ENCODE results near the gene MLXIP. TPM values are rescaled to one million over a fixed set of nuclear protein-coding genes. Genes with fewer than 3 reads are reported as not detected.

MLXIP gene
- total and polyA plus RNA-seq, 2 experiments from 2014 or later: 16.2 to 23.0 TPM

DNA sequence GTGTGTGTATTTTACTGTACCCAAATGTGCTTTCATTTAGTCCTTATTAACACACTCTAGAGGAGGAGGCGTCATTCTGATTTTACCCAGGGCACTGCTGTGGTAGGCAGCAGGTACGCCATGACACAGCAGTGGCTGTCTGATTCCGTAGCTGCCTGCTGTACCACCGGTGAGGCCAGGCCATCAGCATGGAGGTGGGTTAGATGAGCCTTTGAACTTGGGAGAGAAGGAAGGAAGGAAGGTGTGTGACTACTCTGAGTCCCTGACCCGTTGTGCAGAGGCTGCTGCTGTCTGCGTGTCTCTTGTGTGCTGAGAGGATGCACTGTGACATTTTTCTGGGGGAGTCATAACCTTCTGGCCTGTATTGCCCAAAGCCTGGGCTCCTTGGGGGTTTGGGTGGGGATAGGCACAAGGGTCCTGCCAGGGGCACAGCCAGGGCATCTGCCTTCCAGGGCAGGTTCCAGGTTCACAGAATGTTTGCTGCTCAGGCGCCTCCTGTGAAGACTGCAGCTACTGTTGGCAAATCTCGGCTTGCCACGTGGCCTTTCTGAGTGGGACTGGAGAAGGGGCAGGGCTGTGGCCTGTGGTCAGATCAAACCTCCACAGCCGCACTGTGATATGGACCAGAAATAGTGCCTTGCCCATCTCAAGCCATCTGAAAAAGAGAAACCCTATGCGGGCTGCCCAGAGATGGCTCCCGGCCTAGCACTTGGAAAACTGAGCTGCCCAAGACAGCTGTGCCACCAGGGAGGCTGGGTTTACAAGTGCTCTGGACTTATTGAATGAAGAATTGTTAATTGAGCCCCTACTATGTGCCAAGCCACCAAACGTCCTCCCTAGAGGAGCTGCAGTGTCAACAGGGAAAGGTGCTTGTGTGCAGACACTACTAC, 47.1 kb downstream of the MLXIP start:
- Histone ChIP-seq H3K9me2 (ENCODE audit: insufficient read depth) (no peaks in the 10 kb centered on the region), H3K4me3 (no peak overlapping the region), H3K79me2 (replicated peaks; ENCODE audit: insufficient read depth) (peaks cover 19% of the 10 kb centered on the region; the same call in 1 of the 2 replicates), H3K36me3 (ENCODE audit: insufficient read depth) (no peaks in the 10 kb centered on the region), H3K4me2 (no peak overlapping the region), H3K4me1 (ENCODE audit: insufficient read depth) (no peaks in the 10 kb centered on the region; the same call in 1 of the 2 replicates), H4K20me1 (replicated peaks; ENCODE audit: insufficient read depth) (no peaks in the 10 kb centered on the region; the same call in 1 of the 2 replicates), H3F3A (replicated peaks; ENCODE audit: low read depth) (peaks cover 4% of the 10 kb centered on the region; the same call in 1 of the 2 replicates), H3K27ac (ENCODE audit: low read depth) (no peak overlapping the region), H3K27me3 (ENCODE audit: insufficient read depth) (no peaks in the 10 kb centered on the region), H2AFZ (no peak overlapping the region)
- Mint-ChIP-seq H3K27me3 (ENCODE audit: insufficient read depth, low read depth, poor library complexity) (peaks cover 16% of the 10 kb centered on the region), H3K27ac (peak overlapping the region; percentile 62), H3K4me3 (no peak overlapping the region; the same call in 2 of the 3 replicates), H3K4me1 (peaks cover 23% of the 10 kb centered on the region), H3K36me3 (ENCODE audit: low read depth) (peaks cover 13% of the 10 kb centered on the region; the same call in 1 of the 3 replicates), H3K9me3 (no peaks in the 10 kb centered on the region)
- no peak for DNase-seq (ENCODE audit: low spot score)
- no peak for ATAC-seq
- no peak for TF ChIP-seq EZH2 (IDR thresholded peaks at IDR 0.05; ENCODE audit: low read depth, unreplicated experiment)
- TF ChIP-seq STAT1 (IDR thresholded peaks at IDR 0.05; ENCODE audit: unreplicated experiment): no peak
- TF ChIP-seq, protein P1, sequence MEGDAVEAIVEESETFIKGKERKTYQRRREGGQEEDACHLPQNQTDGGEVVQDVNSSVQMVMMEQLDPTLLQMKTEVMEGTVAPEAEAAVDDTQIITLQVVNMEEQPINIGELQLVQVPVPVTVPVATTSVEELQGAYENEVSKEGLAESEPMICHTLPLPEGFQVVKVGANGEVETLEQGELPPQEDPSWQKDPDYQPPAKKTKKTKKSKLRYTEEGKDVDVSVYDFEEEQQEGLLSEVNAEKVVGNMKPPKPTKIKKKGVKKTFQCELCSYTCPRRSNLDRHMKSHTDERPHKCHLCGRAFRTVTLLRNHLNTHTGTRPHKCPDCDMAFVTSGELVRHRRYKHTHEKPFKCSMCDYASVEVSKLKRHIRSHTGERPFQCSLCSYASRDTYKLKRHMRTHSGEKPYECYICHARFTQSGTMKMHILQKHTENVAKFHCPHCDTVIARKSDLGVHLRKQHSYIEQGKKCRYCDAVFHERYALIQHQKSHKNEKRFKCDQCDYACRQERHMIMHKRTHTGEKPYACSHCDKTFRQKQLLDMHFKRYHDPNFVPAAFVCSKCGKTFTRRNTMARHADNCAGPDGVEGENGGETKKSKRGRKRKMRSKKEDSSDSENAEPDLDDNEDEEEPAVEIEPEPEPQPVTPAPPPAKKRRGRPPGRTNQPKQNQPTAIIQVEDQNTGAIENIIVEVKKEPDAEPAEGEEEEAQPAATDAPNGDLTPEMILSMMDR (conservative IDR thresholded peaks at IDR 0.05; ENCODE audit: low read depth in 2 of 2): no peak
- TF ChIP-seq, protein P2, sequence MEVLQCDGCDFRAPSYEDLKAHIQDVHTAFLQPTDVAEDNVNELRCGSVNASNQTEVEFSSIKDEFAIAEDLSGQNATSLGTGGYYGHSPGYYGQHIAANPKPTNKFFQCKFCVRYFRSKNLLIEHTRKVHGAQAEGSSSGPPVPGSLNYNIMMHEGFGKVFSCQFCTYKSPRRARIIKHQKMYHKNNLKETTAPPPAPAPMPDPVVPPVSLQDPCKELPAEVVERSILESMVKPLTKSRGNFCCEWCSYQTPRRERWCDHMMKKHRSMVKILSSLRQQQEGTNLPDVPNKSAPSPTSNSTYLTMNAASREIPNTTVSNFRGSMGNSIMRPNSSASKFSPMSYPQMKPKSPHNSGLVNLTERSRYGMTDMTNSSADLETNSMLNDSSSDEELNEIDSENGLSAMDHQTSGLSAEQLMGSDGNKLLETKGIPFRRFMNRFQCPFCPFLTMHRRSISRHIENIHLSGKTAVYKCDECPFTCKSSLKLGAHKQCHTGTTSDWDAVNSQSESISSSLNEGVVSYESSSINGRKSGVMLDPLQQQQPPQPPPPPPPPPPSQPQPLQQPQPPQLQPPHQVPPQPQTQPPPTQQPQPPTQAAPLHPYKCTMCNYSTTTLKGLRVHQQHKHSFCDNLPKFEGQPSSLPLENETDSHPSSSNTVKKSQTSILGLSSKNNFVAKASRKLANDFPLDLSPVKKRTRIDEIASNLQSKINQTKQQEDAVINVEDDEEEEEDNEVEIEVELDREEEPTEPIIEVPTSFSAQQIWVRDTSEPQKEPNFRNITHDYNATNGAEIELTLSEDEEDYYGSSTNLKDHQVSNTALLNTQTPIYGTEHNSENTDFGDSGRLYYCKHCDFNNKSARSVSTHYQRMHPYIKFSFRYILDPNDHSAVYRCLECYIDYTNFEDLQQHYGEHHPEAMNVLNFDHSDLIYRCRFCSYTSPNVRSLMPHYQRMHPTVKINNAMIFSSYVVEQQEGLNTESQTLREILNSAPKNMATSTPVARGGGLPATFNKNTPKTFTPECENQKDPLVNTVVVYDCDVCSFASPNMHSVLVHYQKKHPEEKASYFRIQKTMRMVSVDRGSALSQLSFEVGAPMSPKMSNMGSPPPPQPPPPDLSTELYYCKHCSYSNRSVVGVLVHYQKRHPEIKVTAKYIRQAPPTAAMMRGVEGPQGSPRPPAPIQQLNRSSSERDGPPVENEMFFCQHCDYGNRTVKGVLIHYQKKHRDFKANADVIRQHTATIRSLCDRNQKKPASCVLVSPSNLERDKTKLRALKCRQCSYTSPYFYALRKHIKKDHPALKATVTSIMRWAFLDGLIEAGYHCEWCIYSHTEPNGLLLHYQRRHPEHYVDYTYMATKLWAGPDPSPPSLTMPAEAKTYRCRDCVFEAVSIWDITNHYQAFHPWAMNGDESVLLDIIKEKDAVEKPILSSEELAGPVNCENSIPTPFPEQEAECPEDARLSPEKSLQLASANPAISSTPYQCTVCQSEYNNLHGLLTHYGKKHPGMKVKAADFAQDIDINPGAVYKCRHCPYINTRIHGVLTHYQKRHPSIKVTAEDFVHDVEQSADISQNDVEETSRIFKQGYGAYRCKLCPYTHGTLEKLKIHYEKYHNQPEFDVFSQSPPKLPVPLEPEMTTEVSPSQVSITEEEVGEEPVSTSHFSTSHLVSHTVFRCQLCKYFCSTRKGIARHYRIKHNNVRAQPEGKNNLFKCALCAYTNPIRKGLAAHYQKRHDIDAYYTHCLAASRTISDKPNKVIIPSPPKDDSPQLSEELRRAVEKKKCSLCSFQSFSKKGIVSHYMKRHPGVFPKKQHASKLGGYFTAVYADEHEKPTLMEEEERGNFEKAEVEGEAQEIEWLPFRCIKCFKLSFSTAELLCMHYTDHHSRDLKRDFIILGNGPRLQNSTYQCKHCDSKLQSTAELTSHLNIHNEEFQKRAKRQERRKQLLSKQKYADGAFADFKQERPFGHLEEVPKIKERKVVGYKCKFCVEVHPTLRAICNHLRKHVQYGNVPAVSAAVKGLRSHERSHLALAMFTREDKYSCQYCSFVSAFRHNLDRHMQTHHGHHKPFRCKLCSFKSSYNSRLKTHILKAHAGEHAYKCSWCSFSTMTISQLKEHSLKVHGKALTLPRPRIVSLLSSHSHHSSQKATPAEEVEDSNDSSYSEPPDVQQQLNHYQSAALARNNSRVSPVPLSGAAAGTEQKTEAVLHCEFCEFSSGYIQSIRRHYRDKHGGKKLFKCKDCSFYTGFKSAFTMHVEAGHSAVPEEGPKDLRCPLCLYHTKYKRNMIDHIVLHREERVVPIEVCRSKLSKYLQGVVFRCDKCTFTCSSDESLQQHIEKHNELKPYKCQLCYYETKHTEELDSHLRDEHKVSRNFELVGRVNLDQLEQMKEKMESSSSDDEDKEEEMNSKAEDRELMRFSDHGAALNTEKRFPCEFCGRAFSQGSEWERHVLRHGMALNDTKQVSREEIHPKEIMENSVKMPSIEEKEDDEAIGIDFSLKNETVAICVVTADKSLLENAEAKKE (CRISPR knock-in tag; IDR thresholded peaks at IDR 0.05): no peak
- TF ChIP-seq, protein P3, sequence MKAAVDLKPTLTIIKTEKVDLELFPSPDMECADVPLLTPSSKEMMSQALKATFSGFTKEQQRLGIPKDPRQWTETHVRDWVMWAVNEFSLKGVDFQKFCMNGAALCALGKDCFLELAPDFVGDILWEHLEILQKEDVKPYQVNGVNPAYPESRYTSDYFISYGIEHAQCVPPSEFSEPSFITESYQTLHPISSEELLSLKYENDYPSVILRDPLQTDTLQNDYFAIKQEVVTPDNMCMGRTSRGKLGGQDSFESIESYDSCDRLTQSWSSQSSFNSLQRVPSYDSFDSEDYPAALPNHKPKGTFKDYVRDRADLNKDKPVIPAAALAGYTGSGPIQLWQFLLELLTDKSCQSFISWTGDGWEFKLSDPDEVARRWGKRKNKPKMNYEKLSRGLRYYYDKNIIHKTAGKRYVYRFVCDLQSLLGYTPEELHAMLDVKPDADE (IDR thresholded peaks at IDR 0.05): no peak
- no peak for TF ChIP-seq NANOG (IDR thresholded peaks at IDR 0.05; ENCODE audit: borderline replicate concordance)
- no peak for TF ChIP-seq JUNB (IDR thresholded peaks at IDR 0.05; ENCODE audit: unreplicated experiment)
- TF ChIP-seq, protein P4, sequence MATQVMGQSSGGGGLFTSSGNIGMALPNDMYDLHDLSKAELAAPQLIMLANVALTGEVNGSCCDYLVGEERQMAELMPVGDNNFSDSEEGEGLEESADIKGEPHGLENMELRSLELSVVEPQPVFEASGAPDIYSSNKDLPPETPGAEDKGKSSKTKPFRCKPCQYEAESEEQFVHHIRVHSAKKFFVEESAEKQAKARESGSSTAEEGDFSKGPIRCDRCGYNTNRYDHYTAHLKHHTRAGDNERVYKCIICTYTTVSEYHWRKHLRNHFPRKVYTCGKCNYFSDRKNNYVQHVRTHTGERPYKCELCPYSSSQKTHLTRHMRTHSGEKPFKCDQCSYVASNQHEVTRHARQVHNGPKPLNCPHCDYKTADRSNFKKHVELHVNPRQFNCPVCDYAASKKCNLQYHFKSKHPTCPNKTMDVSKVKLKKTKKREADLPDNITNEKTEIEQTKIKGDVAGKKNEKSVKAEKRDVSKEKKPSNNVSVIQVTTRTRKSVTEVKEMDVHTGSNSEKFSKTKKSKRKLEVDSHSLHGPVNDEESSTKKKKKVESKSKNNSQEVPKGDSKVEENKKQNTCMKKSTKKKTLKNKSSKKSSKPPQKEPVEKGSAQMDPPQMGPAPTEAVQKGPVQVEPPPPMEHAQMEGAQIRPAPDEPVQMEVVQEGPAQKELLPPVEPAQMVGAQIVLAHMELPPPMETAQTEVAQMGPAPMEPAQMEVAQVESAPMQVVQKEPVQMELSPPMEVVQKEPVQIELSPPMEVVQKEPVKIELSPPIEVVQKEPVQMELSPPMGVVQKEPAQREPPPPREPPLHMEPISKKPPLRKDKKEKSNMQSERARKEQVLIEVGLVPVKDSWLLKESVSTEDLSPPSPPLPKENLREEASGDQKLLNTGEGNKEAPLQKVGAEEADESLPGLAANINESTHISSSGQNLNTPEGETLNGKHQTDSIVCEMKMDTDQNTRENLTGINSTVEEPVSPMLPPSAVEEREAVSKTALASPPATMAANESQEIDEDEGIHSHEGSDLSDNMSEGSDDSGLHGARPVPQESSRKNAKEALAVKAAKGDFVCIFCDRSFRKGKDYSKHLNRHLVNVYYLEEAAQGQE (IDR thresholded peaks at IDR 0.05; ENCODE audit: unreplicated experiment): no peak
- no peak for TF ChIP-seq CREB1 (CRISPR knock-in tag; IDR thresholded peaks at IDR 0.05; ENCODE audit: low read depth)
- no peak for TF ChIP-seq ZNF114 (CRISPR knock-in tag; IDR thresholded peaks at IDR 0.05)
- TF ChIP-seq POLR2AphosphoS5 (IDR thresholded peaks at IDR 0.05; ENCODE audit: low read depth): no peak
- TF ChIP-seq ZNF331 (CRISPR knock-in tag; IDR thresholded peaks at IDR 0.05; ENCODE audit: low read depth): no peak
- no peak for TF ChIP-seq EZH2phosphoT487 (IDR thresholded peaks at IDR 0.05; ENCODE audit: unreplicated experiment)
